Endothelial cell of umbilical vein (primary cell): Measurements from ENCODE around the gene VMP1. TPM values are rescaled to one million over a fixed set of nuclear protein-coding genes. Genes with fewer than 3 reads are reported as not detected.

ENCODE experiments used
- BruUV-seq: library from RNA; stranded (reverse); fragments of 400-500 nt; replicated peaks from 2 replicates; lab custom pipeline; 2021; lab: Mats Ljungman, UMichigan
- CTCF ChIA-PET: fragments of 300-600, 350-600 bp; sonication (Branson Sonifier 250); formaldehyde crosslinking; loops from one replicate; lab custom pipeline; 2021; ENCODE audit warnings: antibody characterized with exemption, inconsistent platforms; lab: Charles Lee
- POLR2A ChIA-PET: fragments of 300-600, 350-600 bp; sonication (Branson Sonifier 250); formaldehyde crosslinking; loops from one replicate; lab custom pipeline; 2021; ENCODE audit warnings: antibody characterized with exemption, inconsistent platforms; lab: Charles Lee
- DNase-seq: peaks from one replicate; pipeline ENCODE4 v3.0.0-alpha.2; 2011; ENCODE audit warnings: low read depth, low spot score
- FAIRE-seq: peaks from 2 replicates; lab custom pipeline; 2011; peaks lifted over from hg19 to GRCh38; lab: Jason Lieb, UNC
- H2AFZ ChIP-seq: 2 replicates; pipeline ENCODE4 v1.6.0; 2012; ENCODE audit warnings: low read depth, low read length, control low read depth, inconsistent platforms
- H3K27ac ChIP-seq: 2 replicates; pipeline ENCODE4 v1.5.1; 2011; ENCODE audit warnings: low read depth, mild to moderate bottlenecking, control low read depth, low read length, moderate library complexity; ENCODE audit not compliant: insufficient read depth
- H3K27me3 ChIP-seq, 2 experiments: 2 replicates each; pipeline versions ENCODE4 v1.6.0 to v1.6.1; 2011; ENCODE audit warnings: low read length in 2 of 2, mixed read lengths in 1 of 2; ENCODE audit not compliant: control insufficient read depth in 2 of 2, insufficient read depth in 2 of 2
- H3K36me3 ChIP-seq, 2 experiments: 2 replicates in 1 of 2; 3 replicates in 1 of 2; pipeline ENCODE4 v1.5.1; 2011; ENCODE audit warnings: low read length in 2 of 2, mild to moderate bottlenecking in 1 of 2, moderate library complexity in 1 of 2; ENCODE audit not compliant: control insufficient read depth in 2 of 2, insufficient read depth in 2 of 2; ENCODE audit errors: extremely low read depth in 1 of 2
- H3K4me1 ChIP-seq: 3 replicates; pipeline ENCODE4 v1.5.1; 2011; ENCODE audit warnings: mild to moderate bottlenecking, low read length; ENCODE audit not compliant: control insufficient read depth, insufficient read depth; ENCODE audit errors: extremely low read depth
- H3K4me2 ChIP-seq: 2 replicates; pipeline ENCODE4 v1.6.1; 2011; ENCODE audit warnings: low read length, control low read depth, mixed read lengths; ENCODE audit not compliant: insufficient read depth
- H3K4me3 ChIP-seq, 3 experiments: fragments of 200-600 bp in 1 of 3; sonication (generic), shearing (Covaris generic) in 1 of 3; replicated peaks in 1 of 3; 2 replicates each; pipeline ENCODE4 v1.5.1; 2011 to 2016; ENCODE audit warnings: control low read depth in 3 of 3, low read length in 3 of 3, mild to moderate bottlenecking in 2 of 3, inconsistent platforms in 1 of 3, low read depth in 1 of 3, moderate library complexity in 1 of 3; ENCODE audit not compliant: insufficient read depth in 1 of 3
- H3K79me2 ChIP-seq: 2 replicates; pipeline ENCODE4 v1.6.0; 2012; ENCODE audit warnings: low read length, inconsistent platforms; ENCODE audit not compliant: control insufficient read depth, insufficient read depth
- H3K9ac ChIP-seq: replicated peaks from 2 replicates; pipeline ENCODE3; 2011; ENCODE audit warnings: low read length, control low read depth; ENCODE audit not compliant: insufficient read depth; ENCODE audit errors: extremely low read depth
- H3K9me1 ChIP-seq: replicated peaks from 3 replicates; pipeline ENCODE4 v1.6.0; 2011; ENCODE audit warnings: mild to moderate bottlenecking, low read length; ENCODE audit not compliant: control insufficient read depth, insufficient read depth; ENCODE audit errors: extremely low read depth
- H3K9me3 ChIP-seq: replicated peaks from 2 replicates; pipeline ENCODE4 v1.5.1; 2012; ENCODE audit warnings: low read length, inconsistent platforms; ENCODE audit not compliant: control insufficient read depth, insufficient read depth
- H4K20me1 ChIP-seq: replicated peaks from 2 replicates; pipeline ENCODE3; 2011; ENCODE audit warnings: mild to moderate bottlenecking, low read length; ENCODE audit not compliant: control insufficient read depth, insufficient read depth; ENCODE audit errors: extremely low read depth
- EZH2 ChIP-seq: IDR thresholded peaks from 2 replicates; pipeline ENCODE4 v1.6.1; 2012; ENCODE audit warnings: borderline replicate concordance, low read depth, mild to moderate bottlenecking, moderate library complexity, low read length, inconsistent platforms; ENCODE audit not compliant: severe bottlenecking
- FOS ChIP-seq: IDR thresholded peaks from 2 replicates; pipeline ENCODE4 v1.6.1; 2011; ENCODE audit warnings: mild to moderate bottlenecking, low read length, moderate library complexity, borderline replicate concordance; ENCODE audit not compliant: insufficient read depth
- GATA2 ChIP-seq: IDR thresholded peaks from 2 replicates; pipeline ENCODE4 v1.7.0; 2011; ENCODE audit warnings: low read depth, mild to moderate bottlenecking, moderate library complexity, mixed read lengths, low read length; ENCODE audit not compliant: insufficient read length, insufficient read depth
- JUN ChIP-seq: IDR thresholded peaks from 2 replicates; pipeline ENCODE4 v1.6.1; 2011; ENCODE audit warnings: borderline replicate concordance, low read depth; ENCODE audit not compliant: insufficient read length, insufficient read depth
- MYC ChIP-seq: IDR thresholded peaks from one replicate; pipeline ENCODE4 v1.6.1; 2011; ENCODE audit warnings: mild to moderate bottlenecking, low read depth, low read length
- POLR2A ChIP-seq: IDR thresholded peaks from 2 replicates; pipeline ENCODE4 v1.6.1; 2012; ENCODE audit warnings: low read depth, mild to moderate bottlenecking, control low read depth, low read length
- POLR2AphosphoS5 ChIP-seq: IDR thresholded peaks from 2 replicates; pipeline ENCODE4 v1.6.1; 2012; ENCODE audit warnings: low read depth, mild to moderate bottlenecking, control low read depth, low read length, moderate library complexity; ENCODE audit not compliant: insufficient read depth
- dilution Hi-C: fragments of 300-500 bp; cut with MboI; formaldehyde crosslinking; loops from one replicate; pipeline ENCODE4 v1.15.0; 2019; ENCODE audit warnings: low sequenced_read_pairs; ENCODE audit not compliant: extremely low pct_ligation_motif_present
- intact Hi-C: fragments of 100-400 bp; cut with micrococcal nuclease; formaldehyde crosslinking; loops from one replicate; pipeline ENCODE4 v1.10.0; 2022
- polyA plus RNA-seq, 4 experiments: library from polyadenylated mRNA; depleted of rRNA in 3 of 4; stranded (reverse) in 3 of 4; unstranded in 1 of 4; fragments of >200 nt; gene quantifications; 2 replicates each; pipeline versions ENCODE4 v1.2.1 to v1.2.3, GENCODE V29; 2011 to 2012; ENCODE audit warnings: missing spikeins in 1 of 4
- total RNA-seq: library from RNA; stranded (reverse); gene quantifications from 2 replicates; pipeline ENCODE4 v1.2.3, GENCODE V29; 2021
- TF ChIP-seq, protein P1 (sequence below): IDR thresholded peaks from 2 replicates; pipeline ENCODE4 v1.6.1; 2011; ENCODE audit not compliant: insufficient read depth, insufficient read length
- TF ChIP-seq, protein P2 (sequence below), 2 donors: IDR thresholded peaks; 1 replicate in 1 of 2; 2 replicates in 1 of 2; pipeline ENCODE4 v1.5.1; 2011; ENCODE audit warnings: low read length in 2 of 2, mild to moderate bottlenecking in 2 of 2, moderate library complexity in 2 of 2, control low read depth in 1 of 2, inconsistent platforms in 1 of 2, low read depth in 1 of 2; ENCODE audit not compliant: insufficient read depth in 1 of 2; ENCODE audit errors: extremely low read depth in 1 of 2

VMP1 gene
- total and polyA plus RNA-seq, 2 donors (not counting 3 experiments of a cell fraction or from before 2014, with no cell fraction given), result 138 to 270 TPM

DNA sequence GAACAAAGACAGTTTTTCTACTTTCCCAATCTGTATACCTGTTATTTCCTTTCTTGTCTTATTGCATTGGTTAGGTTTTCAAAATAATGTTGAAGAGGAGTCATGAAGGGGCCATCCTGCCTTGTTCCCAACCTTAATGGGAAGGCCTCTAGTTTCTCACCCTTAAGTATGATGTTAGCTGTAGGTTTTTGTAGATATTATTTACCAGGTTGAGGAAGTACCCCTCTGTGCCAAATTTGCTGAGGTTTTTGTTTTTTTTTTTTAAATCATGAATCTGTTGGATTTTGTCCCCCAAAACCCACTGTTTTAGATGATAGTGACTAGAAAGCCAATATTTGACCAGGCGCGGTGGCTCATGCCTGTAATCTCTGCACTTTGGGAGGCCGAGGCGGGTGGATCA, 36.4 kb downstream of the VMP1 start:
- intact Hi-C loops, result loop anchor here (10.0 kb wide), 2 partner anchors 291 to 429 kb away; no protein-coding TSS in a partner anchor

More for the DNA sequence above, 36.4 kb downstream of the VMP1 start:
- DNase-seq, result no peak
- no peak overlapping the region for H3K27ac ChIP-seq
- FAIRE-seq, result no peak
- BruUV-seq, result no TSS peak
- H3K4me2 ChIP-seq, result no peak overlapping the region
- dilution Hi-C loops, result loop anchor here (10.0 kb wide), 1 partner anchor 131 kb away; no protein-coding TSS in a partner anchor
- ChIA-PET CTCF (no interaction called here), POLR2A (no interaction called here)
- no peaks in the 10 kb centered on the region for H3K27me3 ChIP-seq
- peaks cover 0 to 3% of the 10 kb centered on the region in 2 experiments for H3K36me3 ChIP-seq
- TF ChIP-seq, protein P1, sequence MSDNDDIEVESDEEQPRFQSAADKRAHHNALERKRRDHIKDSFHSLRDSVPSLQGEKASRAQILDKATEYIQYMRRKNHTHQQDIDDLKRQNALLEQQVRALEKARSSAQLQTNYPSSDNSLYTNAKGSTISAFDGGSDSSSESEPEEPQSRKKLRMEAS, result no peak
- no peak for TF ChIP-seq POLR2AphosphoS5
- TF ChIP-seq, protein P2, sequence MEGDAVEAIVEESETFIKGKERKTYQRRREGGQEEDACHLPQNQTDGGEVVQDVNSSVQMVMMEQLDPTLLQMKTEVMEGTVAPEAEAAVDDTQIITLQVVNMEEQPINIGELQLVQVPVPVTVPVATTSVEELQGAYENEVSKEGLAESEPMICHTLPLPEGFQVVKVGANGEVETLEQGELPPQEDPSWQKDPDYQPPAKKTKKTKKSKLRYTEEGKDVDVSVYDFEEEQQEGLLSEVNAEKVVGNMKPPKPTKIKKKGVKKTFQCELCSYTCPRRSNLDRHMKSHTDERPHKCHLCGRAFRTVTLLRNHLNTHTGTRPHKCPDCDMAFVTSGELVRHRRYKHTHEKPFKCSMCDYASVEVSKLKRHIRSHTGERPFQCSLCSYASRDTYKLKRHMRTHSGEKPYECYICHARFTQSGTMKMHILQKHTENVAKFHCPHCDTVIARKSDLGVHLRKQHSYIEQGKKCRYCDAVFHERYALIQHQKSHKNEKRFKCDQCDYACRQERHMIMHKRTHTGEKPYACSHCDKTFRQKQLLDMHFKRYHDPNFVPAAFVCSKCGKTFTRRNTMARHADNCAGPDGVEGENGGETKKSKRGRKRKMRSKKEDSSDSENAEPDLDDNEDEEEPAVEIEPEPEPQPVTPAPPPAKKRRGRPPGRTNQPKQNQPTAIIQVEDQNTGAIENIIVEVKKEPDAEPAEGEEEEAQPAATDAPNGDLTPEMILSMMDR (IDR thresholded peaks at IDR 0.05; ENCODE audit: extremely low read depth in 1 of 2, insufficient read depth in 1 of 2, low read depth in 1 of 2, low read length in 2 of 2), result no peak
- TF ChIP-seq FOS, result no peak
- no peak for TF ChIP-seq GATA2
- no peak for TF ChIP-seq EZH2
- TF ChIP-seq JUN, result no peak
- no peak for TF ChIP-seq MYC
- no peak for TF ChIP-seq POLR2A
- no peak overlapping the region for H2AFZ ChIP-seq
- H3K4me3 ChIP-seq, result no peak overlapping the region
- H3K79me2 ChIP-seq, result no peaks in the 10 kb centered on the region
- H3K9me3 ChIP-seq, result no peaks in the 10 kb centered on the region
- no peaks in the 10 kb centered on the region for H3K9me1 ChIP-seq
- H3K9ac ChIP-seq, result no peak overlapping the region
- no peaks in the 10 kb centered on the region for H3K4me1 ChIP-seq
- no peaks in the 10 kb centered on the region for H4K20me1 ChIP-seq
